WI38 (cell line): ENCODE data around the gene TBX18.

Experiments used
- H3K4me3 ChIP-seq: 2 replicates; pipeline ENCODE4 v1.5.1; 2011; ENCODE audit warnings: low read depth, mild to moderate bottlenecking, control low read depth, low read length
- CTCF ChIP-seq: IDR thresholded peaks from 2 replicates; pipeline ENCODE4 v1.5.1; 2012; ENCODE audit warnings: low read depth, mild to moderate bottlenecking, control low read depth, low read length

Gene TBX18

DNA sequence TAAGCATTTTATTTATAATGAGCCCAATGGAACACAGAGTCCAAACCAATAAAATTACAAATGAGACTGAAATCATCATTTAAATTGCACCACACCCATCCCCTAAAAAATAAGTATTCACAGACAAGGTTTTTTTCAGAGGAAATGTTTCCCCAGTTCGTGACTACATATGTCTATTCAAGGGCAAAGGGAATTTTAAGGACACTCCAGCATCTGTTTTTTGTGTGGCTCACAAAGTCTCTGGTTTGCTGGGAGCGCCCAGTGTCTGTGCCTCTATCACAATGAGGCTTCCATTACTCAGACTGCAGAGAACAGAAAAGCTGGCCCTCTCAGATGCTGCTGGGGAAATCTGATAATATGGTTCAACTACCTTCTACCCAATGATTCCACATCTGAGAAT, 16.0 kb downstream of the TBX18 start:
- no peak overlapping the region for H3K4me3 ChIP-seq
- TF ChIP-seq CTCF = no peak

DNA sequence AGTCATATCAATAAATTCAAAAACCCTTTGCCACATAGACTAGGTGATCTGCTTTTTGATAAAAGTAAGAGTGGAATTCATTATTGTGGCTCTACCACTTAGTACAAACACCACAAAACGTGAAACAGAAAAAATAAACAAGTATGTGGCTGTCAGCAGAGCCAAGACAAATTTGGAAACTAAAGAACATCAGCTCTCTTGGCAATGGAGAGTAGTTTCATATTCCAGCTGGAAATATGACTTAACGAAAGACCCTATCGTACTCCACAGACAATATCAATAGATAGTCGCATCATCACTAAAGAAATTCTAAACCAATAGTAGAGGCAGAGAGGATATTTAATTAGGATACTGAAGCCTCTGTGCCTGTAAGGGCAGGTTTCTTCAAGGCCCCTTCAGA, 20.8 kb downstream of the TBX18 start:
- TF ChIP-seq CTCF = no peak
- no peak overlapping the region for H3K4me3 ChIP-seq

- TF ChIP-seq CTCF = no peak
- H3K4me3 ChIP-seq = no peak overlapping the region
Observed at GRCh38 chr6:84740385-84740784, 24.0 kb downstream of the TBX18 start.

DNA sequence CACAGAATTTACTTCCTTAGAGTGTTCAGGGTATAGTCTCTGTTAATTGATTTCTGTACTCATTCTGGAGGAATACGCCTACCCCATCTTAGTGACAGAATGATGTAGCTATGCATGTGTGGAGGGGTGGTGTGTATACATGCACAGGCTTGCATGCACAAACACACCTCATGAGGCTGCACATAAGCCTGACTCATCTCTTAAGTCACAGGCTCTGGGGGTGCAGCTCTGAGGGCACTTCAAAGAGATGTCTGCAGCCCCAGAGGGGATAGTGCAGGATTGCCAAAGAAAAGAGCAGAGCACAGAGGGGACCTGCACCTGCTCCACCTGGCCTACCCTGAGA, 24.6 kb downstream of the TBX18 start:
- no peak overlapping the region for H3K4me3 ChIP-seq
- no peak for TF ChIP-seq CTCF

DNA sequence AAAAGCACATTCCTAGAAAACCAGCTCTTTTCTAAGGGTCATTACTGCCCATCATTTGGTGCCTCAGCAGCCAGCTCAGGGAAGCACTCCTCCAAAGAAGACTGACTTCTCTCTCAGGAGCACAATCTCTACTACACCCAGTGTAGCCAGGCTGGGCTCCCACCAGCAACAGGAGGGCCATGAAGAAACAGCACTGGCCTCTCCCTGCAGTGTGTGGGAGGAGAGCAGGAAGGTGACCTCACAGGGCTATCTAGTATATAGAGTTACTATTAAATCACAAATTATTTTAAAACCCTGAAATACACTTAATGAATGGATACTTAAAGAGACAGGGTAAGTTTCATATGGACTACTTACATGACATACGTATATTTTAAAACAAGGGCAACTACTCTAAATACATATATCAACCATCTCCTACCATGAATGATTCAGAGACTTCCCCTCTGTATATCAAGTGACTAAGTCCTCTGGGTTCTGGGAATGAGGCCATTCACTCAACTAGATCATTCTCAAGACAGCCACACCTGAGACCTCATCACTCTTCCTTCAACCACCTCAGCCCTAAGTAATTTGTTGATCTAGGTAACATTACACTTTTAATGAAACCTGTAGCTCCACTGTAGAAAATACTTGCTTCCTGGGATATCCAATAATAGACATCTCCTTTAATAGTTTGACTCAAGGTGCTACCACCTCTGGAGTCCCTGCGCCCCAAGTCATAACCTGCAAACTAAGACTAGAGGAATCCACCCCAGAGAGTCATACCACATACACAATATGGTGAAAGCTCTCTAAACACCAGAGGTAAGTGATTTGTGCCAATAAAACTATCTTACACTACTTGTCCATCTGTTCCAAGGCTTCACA, 25.2 kb downstream of the TBX18 start:
- H3K4me3 ChIP-seq = no peak overlapping the region
- TF ChIP-seq CTCF = no peak

DNA sequence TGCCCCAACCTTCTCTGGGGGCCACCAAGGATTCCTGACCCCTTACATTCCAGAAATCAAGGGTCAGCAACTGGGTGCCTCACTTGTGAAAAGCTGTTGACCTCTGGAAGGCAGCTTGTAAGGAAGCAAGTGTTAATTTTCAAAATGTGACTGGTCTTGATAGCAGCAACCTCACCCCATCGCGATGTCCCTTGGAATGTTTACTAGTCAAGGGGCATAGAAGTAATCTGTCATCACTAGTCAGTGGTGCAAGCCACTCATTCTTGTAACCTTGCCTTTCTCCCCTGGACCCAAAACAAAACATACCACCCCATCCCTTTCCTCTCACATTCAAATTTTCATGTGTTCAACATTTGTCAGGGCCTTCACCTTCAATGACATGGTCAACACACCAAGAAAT, 30.5 kb downstream of the TBX18 start:
- H3K4me3 ChIP-seq = no peak overlapping the region
- no peak for TF ChIP-seq CTCF

DNA sequence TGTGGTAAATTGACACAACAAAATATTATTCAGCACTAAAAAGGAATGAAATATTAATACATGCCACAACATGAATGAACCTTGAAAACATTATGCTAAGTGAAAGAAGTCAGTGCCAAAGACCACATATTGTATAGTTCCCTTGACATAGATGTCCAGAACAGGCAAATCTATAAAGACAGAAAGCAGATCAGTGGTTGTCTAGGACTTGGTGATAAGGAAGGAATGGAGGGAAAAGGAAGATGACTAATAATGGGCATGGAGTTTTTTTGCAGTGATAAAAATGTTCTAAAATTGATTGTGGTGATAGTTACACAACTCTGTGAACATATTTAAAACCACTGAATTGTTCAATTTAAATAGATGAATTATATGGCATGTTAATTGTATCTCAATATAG, 32.5 kb downstream of the TBX18 start:
- TF ChIP-seq CTCF = no peak
- no peak overlapping the region for H3K4me3 ChIP-seq
